Kidney (tissue), 14 donors: ENCODE results near the gene NPFF. TPM values are rescaled to one million over a fixed set of nuclear protein-coding genes. Genes with fewer than 3 reads are reported as not detected.

Source experiments
- DNase-seq, 5 donors: peaks; one replicate each; pipeline ENCODE4 v3.0.0-alpha.2; 2013 to 2020
- FAIRE-seq: peaks from 2 replicates; lab custom pipeline; 2012; peaks lifted over from hg19 to GRCh38; lab: Jason Lieb, UNC
- H3K27ac ChIP-seq, 2 donors: one replicate each; pipeline ENCODE4 v1.7.0; 2013; ENCODE audit warnings: low read depth in 2 of 2, low read length in 2 of 2, inconsistent platforms in 1 of 2
- H3K27me3 ChIP-seq: one replicate; pipeline ENCODE4 v1.7.1; 2013; ENCODE audit warnings: low read length, inconsistent platforms; ENCODE audit not compliant: control insufficient read depth, insufficient read depth
- H3K36me3 ChIP-seq, 3 donors: one replicate each; pipeline versions ENCODE4 v1.7.0 to v1.7.1; 2013; ENCODE audit warnings: low read length in 3 of 3, control low read depth in 1 of 3, inconsistent platforms in 1 of 3; ENCODE audit not compliant: insufficient read depth in 3 of 3, control insufficient read depth in 2 of 3
- H3K4me1 ChIP-seq, 3 donors: one replicate each; pipeline versions ENCODE4 v1.7.0 to v1.7.1; 2013; ENCODE audit warnings: low read length in 3 of 3, inconsistent platforms in 1 of 3, low read depth in 1 of 3; ENCODE audit not compliant: control insufficient read depth in 2 of 3, insufficient read depth in 2 of 3
- H3K4me3 ChIP-seq, 3 donors: one replicate each; pipeline versions ENCODE4 v1.7.0 to v1.8.1; 2013; ENCODE audit warnings: low read length in 3 of 3, control low read depth in 1 of 3, inconsistent platforms in 1 of 3
- H3K9ac ChIP-seq, 3 donors: one replicate each; pipeline versions ENCODE4 v1.7.0 to v1.7.1; 2013; ENCODE audit warnings: low read length in 3 of 3, control low read depth in 1 of 3, inconsistent platforms in 1 of 3
- H3K9me3 ChIP-seq, 3 donors: one replicate each; pipeline versions ENCODE4 v1.7.0 to v1.7.1; 2013; ENCODE audit warnings: low read length in 3 of 3, control low read depth in 1 of 3, inconsistent platforms in 1 of 3; ENCODE audit not compliant: control insufficient read depth in 2 of 3, insufficient read depth in 1 of 3
- intact Hi-C: fragments of 100-400 bp; cut with DNase I; formaldehyde crosslinking; loops from one replicate; pipeline ENCODE4 v1.11.1; 2022
- polyA plus RNA-seq: library from polyadenylated mRNA; stranded (reverse); fragments of 350-450 nt; fragmentation: Illumina TruSeq; extraction: RNeasy Lipid Tissue Mini Kit (QIAGEN cat#74804); gene quantifications from one replicate; pipeline ENCODE4 v1.2.3, GENCODE V29; 2014; ENCODE audit warnings: low read depth, low replicate concordance; ENCODE audit not compliant: insufficient read depth
- total RNA-seq: library from RNA; stranded (reverse); fragmentation: NEBNext Ultra II Directional; extraction: Animal tissue kit (Norgen Biotek cat#: 25700); gene quantifications from one replicate; pipeline ENCODE4 v1.2.1, GENCODE V29; 2021
- TF ChIP-seq, protein P1 (sequence below): IDR thresholded peaks from 3 replicates; pipeline ENCODE4 v1.5.1; 2012; ENCODE audit warnings: mild to moderate bottlenecking, moderate library complexity, borderline replicate concordance; ENCODE audit not compliant: insufficient read depth; ENCODE audit errors: extremely low read depth
- donor health status: control.
- donor health status: control.
- donor health status: control.
- donor health status: control.
- donor health status: control.
- donor health status: DM: yes; HTN: yes; CAD: no.
- donor health status: Normal renal cell carcinoma (clear cell type).

Gene NPFF
- total and polyA plus RNA-seq, 2 donors from 2014 or later = 1.3 TPM; not detected in 1

DNA sequence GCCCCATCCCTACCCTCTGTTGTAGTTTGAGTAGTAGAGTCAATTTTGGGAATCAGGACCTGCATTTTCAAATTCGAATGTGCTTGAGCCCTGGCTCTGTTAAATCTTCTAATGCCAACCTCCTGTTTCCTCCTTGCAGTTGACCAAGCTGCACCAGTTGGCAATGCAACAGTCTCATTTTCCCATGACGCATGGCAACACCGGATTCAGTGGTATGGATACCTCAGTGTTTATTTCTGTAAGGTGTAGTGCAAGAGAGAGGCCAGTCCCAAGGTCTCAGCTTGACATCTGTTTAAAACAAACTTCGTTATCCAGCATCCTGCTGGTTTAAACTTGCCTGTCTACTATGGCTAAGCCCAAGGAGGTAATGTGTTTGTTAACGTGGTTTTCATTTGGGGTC lies 40.2 kb downstream of the NPFF start:
- intact Hi-C loops = no loop called here
- Histone ChIP-seq H3K9ac (no peak overlapping the region), H3K4me3 (no peak overlapping the region), H3K4me1 (peaks cover under 1 to 14% (median 9%) of the 10 kb centered on the region in 3 donors), H3K27me3 (no peaks in the 10 kb centered on the region), H3K9me3 (no peaks in the 10 kb centered on the region), H3K36me3 (peaks cover 29 to 90% (median 64%) of the 10 kb centered on the region in 3 donors), H3K27ac (no peak overlapping the region)
- TF ChIP-seq, protein P1, sequence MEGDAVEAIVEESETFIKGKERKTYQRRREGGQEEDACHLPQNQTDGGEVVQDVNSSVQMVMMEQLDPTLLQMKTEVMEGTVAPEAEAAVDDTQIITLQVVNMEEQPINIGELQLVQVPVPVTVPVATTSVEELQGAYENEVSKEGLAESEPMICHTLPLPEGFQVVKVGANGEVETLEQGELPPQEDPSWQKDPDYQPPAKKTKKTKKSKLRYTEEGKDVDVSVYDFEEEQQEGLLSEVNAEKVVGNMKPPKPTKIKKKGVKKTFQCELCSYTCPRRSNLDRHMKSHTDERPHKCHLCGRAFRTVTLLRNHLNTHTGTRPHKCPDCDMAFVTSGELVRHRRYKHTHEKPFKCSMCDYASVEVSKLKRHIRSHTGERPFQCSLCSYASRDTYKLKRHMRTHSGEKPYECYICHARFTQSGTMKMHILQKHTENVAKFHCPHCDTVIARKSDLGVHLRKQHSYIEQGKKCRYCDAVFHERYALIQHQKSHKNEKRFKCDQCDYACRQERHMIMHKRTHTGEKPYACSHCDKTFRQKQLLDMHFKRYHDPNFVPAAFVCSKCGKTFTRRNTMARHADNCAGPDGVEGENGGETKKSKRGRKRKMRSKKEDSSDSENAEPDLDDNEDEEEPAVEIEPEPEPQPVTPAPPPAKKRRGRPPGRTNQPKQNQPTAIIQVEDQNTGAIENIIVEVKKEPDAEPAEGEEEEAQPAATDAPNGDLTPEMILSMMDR = no peak
- DNase-seq (no peak), FAIRE-seq (no peak)

DNA sequence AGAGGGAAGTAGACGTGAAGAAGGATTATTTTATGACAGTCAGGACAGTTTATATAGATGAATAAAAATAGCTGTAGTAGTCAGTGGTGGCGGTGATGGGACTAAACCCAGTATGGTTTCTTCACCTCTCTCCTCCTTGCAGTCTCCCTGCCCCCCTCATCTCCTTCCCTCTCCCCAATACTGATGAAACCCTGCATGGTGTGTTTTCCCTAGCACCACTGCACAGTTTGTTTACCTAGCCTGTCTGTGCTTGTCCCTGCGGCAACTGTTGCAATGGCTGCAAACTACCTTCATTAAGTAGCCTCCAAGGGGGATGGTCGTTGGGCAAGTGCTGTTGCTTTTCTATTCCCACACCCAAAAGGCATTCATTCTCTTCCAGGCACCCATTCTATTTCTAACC lies 40.6 kb downstream of the NPFF start:
- Histone ChIP-seq H3K9me3 (no peaks in the 10 kb centered on the region), H3K4me1 (peaks cover 0 to 14% (median 9%) of the 10 kb centered on the region in 3 donors), H3K27me3 (no peaks in the 10 kb centered on the region), H3K36me3 (peaks cover 28 to 90% (median 63%) of the 10 kb centered on the region in 3 donors), H3K27ac (no peak overlapping the region), H3K4me3 (no peak overlapping the region), H3K9ac (no peak overlapping the region)
- TF ChIP-seq, protein P1 = no peak
- FAIRE-seq = no peak
- intact Hi-C loops = no loop called here
- DNase-seq = no peak

DNA sequence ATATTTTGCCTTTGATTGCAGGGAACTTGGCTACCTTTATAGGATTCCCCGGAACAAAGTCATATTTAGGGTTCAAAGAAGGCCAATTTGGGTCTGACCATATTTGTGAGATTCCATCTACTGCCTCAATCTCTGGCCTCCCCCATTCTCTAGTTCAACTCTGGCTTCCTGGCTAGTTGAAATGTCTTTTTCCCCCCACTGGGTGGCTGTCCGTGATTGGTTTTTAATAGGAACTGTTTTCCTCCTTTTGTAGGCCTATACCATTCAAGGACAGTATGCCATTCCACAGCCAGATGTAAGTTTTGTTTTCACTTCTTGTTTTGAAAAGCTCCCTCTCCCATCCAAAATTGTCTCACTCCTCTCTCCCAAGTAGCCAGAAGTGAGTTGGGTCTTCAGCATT lies 41.6 kb downstream of the NPFF start:
- Histone ChIP-seq H3K9ac (no peak overlapping the region), H3K4me1 (peaks cover 0 to 20% (median 11%) of the 10 kb centered on the region in 3 donors), H3K27ac (peak overlapping the region in 1 of 2 donors; percentile 4), H3K9me3 (no peaks in the 10 kb centered on the region), H3K36me3 (peaks cover 33 to 95% (median 69%) of the 10 kb centered on the region in 3 donors), H3K27me3 (no peaks in the 10 kb centered on the region), H3K4me3 (no peak overlapping the region)
- DNase-seq = no peak
- intact Hi-C loops = no loop called here
- TF ChIP-seq, protein P1 = no peak
- no peak for FAIRE-seq
